GM21717 (cell line): Measurements from ENCODE around the gene COP1.

Experiments
- ATAC-seq: cut with Tn5 transposase; IDR thresholded peaks from one replicate; pipeline ENCODE4 v1.9.1; 2021; ENCODE audit warnings: mild to moderate bottlenecking, moderate library complexity; ENCODE audit not compliant: unreplicated experiment

COP1 gene

DNA sequence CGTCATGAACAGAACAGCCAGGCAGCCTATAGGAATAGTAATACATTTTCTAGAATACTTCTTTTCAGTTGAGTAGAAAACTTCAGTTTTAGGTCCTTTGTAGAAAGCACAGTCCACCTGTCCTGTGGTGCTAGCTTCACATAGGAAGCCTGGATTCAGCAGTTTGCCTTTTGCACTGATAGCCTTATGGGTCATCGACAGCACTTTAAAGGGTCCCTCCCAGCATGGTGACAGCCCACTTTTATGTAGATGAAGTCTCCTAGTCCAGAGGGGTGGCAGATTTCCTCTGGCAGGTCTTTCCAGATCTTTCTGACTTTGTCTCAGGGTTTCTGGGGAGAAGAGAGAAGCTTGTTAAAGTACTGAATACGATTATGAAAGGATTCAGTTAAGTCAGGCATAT, 302.3 kb downstream of the COP1 start:
- no peak for ATAC-seq

DNA sequence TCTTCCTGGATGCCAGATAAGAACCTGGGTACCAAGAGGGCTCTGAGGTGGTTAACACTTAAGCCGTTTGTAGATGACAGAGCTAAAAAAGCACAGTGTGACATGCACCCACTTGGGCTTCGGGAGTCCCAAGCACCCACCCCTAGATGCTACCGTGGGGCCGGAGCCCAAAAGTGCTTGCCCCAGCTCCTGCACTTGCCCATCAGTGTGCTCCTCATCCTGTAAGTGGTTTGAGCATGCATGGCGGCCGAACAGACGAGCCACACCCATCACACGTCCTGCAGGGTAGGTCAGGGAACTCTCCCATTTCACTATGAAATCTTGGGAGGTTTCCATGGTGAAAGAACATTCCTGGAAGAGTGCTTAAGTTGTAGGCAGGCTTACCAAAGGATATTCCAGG, 304.8 kb downstream of the COP1 start:
- ATAC-seq = no peak

- ATAC-seq = no peak
Observed at GRCh38 chr1:175901076-175901836, 305.8 kb downstream of the COP1 start.

GRCh38 chr1:175900171-175900570, 306.9 kb downstream of the COP1 start:
- ATAC-seq = no peak

DNA sequence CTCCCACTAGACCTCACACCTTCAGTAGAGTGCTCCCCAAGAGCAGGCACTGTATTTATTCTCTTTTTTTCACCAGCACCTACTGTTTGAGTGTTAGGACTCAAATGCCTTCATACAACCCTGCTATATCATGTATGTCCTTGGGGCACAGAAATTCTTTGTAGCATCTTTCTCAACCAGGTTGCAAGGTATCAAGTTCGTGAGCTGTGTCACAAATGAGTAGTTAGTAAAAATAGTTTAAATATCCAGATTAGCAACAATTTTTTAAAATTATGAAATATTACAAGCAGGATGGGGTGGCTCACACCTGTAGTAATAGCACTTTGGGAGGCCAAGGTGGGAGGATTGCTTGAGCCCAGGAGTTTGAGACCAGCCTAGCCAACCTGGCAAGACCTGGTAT, 311.1 kb downstream of the COP1 start:
- ATAC-seq = no peak
